ENCODE results near the gene HES5.
"Not testable (repeated sequence)": the region's sequence is repeated elsewhere in the genome, so short reads cannot be mapped to it uniquely, and the experiment has no call there.

HES5 gene

GRCh38 chr1:2554621-2555387 lies 24.7 kb upstream of the HES5 start:
- TF ChIP-seq CTCF (IDR thresholded peaks at IDR 0.05; ENCODE audit: insufficient read depth, missing control alignments): peak; percentile 46
- FAIRE-seq: no peak
- DNase-seq (ENCODE audit: insufficient read length, low spot score): no peak

- FAIRE-seq: no peak
- no peak for TF ChIP-seq CTCF (IDR thresholded peaks at IDR 0.05; ENCODE audit: insufficient read depth, missing control alignments)
Measured at GRCh38 chr1:2553871-2554620, 24.0 kb upstream of the HES5 start.

GRCh38 chr1:2553076-2553475 lies 23.0 kb upstream of the HES5 start:
- not testable (repeated sequence) for FAIRE-seq; DNase-seq (ENCODE audit: insufficient read length, low spot score)

More at GRCh38 chr1:2553871-2554620, 24.0 kb upstream of the HES5 start:
- DNase-seq (ENCODE audit: insufficient read length, low spot score): no peak

- no peak for TF ChIP-seq CTCF (IDR thresholded peaks at IDR 0.05; ENCODE audit: insufficient read depth, missing control alignments)
- DNase-seq (ENCODE audit: insufficient read length, low spot score) (no peak), FAIRE-seq (no peak)
Measured at GRCh38 chr1:2552189-2552588, 22.1 kb upstream of the HES5 start.

GRCh38 chr1:2551544-2551943 lies 21.5 kb upstream of the HES5 start:
- not testable (repeated sequence) for FAIRE-seq; DNase-seq (ENCODE audit: insufficient read length, low spot score)

- FAIRE-seq; DNase-seq (ENCODE audit: insufficient read length, low spot score): not testable (repeated sequence)
Measured at GRCh38 chr1:2550309-2550861, 20.3 kb upstream of the HES5 start.

GRCh38 chr1:2549367-2550029 lies 19.4 kb upstream of the HES5 start:
- not testable (repeated sequence) for FAIRE-seq; DNase-seq (ENCODE audit: insufficient read length, low spot score)

GRCh38 chr1:2548068-2548589 lies 18.1 kb upstream of the HES5 start:
- peak; percentile 60 for DNase-seq (ENCODE audit: insufficient read length, low spot score)
- TF ChIP-seq CTCF (IDR thresholded peaks at IDR 0.05; ENCODE audit: insufficient read depth, missing control alignments): peak; percentile 92
- no peak for FAIRE-seq

All from D721Med (cell line).